T follicular helper cell (primary cell): ENCODE results near the gene HLA-DRA.
"Not testable (repeated sequence)": the region's sequence is repeated elsewhere in the genome, so short reads cannot be mapped to it uniquely, and the experiment has no call there.

Experiments
- DNase-seq: peaks from one replicate; pipeline ENCODE4 v3.0.0-alpha.2; 2020; ENCODE audit warnings: low read depth

Gene HLA-DRA

DNA sequence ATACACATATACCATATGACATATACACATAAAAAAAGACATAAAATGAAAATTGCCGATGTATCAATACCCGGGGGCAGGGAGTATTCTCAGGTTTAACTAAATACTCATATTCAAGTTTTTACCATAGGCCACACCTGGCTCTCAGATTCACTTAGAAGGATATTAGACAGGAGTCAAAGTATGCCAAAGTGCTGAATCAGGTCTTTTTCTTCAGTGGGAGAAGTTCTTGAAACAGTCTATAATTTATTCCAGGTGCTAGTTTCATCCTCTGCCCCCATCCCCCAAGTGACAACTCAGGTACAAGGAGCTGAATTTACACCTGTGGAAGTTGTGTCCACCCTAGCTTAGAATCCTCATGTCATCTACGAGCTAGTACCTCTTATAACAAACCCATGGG lies 8.5 kb upstream of the HLA-DRA start:
- no peak for DNase-seq

DNA sequence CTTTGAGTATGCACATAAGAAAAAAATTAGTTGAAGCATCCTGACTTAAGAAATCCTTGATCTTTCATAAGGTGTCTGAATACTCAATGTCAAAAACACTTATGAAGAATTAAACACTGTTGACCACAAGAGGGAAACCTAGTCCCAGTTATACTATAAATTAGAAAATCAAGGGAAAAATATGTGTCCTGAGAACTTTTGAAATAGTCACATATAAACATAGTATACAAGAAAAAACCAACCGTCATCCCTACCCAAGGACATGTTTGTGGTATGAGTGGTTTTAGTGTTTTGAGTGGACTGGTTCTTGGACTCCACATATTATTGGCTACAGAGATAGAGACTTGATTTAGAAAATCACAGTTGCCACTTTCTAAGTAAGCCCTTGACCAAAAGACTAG lies 7.6 kb upstream of the HLA-DRA start:
- no peak for DNase-seq

DNA sequence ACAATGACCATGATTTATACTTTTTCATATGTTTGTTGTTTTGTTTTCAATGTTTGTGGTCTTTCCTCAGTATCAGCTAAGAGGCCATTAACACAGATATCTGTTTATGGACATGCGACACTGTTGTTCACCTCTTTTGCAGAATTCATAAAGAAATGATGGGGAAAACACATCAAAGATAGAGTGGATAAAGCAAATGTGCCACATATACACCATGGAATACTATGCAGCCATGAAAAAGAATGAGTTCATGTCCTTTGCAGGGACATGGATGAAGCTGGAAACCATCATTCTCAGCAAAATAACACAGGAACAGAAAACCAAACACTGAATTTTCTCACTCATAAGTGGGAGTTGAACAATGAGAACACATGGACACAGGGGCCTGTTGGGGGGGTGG lies 5.7 kb upstream of the HLA-DRA start:
- DNase-seq, result not testable (repeated sequence)

DNA sequence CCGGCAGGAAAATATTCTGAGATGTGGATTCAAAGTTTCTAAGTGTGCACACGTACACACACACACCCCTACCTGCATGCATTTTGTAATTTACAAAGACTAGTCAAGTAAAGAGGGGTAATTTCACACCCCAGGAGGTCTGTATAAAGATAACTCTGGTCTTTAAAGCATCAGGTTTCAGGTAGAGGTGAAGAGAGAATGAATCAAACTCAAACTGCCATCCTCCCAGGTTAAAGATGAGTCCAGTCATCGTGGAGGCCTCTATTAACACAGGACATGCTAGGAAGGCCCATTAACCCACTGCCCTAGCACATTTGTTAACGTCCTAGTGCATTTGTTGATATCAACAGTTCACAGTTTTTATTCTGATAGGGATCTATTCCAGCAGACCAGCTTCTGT lies 3.5 kb upstream of the HLA-DRA start:
- DNase-seq, result no peak

DNA sequence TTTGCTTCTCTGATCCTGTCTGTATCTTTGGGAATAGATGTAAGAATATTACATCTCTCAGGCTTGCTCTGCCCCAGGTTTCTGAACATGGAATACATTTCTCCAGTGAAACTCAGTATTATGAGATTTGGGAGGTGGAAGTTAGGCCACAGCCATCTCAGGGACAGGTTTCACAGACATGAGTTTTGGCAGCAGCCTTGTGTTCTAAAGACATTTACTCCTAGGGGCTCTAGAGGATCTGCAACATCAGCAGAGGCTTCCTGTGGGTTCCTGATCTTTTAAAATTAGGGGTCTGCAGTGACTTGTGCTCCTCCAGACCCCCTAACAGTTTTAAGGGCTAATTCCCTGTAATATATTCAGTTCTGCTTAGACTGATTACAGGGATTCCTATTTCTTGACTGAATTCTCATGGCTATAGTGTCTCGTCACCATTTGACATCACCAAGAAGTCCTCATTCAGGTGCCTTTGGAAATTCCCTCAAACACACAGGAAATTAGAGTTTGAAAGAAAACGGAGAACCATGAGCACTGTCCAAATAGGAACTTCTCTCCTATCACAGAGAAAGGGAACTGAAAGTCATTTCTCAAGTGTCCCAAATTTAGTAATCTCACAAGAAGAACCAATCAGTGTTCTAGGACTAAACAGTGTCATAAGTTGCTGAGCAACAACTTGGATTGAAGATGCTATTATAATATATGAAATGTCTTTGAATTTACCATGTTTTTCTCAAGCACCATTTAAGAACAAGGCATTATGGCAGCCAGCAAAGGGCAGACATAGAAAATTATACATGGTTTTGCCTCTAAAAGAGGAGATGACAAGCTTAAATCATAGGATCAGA lies 2.5 kb upstream of the HLA-DRA start:
- no peak for DNase-seq

DNA sequence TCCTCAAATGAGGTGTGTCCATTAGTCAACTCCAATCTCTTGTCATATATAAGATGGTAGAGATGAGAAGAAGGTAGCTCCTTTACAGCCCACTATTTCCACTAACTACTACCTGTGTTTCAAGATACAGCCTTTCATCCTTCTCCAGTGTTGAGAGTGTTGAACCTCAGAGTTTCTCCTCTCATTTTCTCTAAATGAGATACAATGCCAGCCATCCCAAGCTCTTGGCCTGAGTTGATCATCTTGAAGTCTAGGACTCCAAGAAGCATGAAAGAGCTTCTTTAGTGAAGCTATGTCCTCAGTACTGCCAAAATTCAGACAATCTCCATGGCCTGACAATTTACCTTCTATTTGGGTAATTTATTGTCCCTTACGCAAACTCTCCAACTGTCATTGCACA lies 548 bp upstream of the HLA-DRA start:
- no peak for DNase-seq

- no peak for DNase-seq
Observed at GRCh38 chr6:32442243-32442667, 2.6 kb downstream of the HLA-DRA start.

DNA sequence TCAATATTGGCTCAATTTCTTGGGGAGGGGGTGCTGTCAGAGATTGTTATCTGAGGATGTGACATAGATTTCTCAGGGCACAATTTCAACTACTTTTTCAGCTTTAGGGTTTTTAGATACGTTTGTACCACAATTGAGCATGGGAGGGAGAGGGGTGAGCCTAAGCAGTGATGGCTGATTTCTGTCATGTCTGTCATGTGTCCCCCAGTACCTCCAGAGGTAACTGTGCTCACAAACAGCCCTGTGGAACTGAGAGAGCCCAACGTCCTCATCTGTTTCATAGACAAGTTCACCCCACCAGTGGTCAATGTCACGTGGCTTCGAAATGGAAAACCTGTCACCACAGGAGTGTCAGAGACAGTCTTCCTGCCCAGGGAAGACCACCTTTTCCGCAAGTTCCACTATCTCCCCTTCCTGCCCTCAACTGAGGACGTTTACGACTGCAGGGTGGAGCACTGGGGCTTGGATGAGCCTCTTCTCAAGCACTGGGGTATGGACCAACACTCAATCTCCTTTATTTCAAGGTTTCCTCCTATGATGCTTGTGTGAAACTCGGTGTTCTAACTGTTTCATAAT lies 3.4 kb downstream of the HLA-DRA start:
- no peak for DNase-seq

DNA sequence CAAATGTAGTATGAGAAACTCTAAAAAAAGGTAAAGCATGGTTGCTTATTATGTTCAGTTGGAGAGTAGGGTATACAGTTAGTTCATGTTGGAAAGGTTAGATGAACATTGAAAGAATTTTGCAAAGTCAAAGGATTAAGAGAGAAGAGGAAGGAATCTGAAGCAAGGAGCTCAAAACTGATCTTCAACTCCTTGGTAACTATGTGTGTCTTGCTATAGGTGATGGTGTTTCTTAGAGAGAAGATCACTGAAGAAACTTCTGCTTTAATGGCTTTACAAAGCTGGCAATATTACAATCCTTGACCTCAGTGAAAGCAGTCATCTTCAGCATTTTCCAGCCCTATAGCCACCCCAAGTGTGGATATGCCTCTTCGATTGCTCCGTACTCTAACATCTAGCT lies 4.7 kb downstream of the HLA-DRA start:
- no peak for DNase-seq

DNA sequence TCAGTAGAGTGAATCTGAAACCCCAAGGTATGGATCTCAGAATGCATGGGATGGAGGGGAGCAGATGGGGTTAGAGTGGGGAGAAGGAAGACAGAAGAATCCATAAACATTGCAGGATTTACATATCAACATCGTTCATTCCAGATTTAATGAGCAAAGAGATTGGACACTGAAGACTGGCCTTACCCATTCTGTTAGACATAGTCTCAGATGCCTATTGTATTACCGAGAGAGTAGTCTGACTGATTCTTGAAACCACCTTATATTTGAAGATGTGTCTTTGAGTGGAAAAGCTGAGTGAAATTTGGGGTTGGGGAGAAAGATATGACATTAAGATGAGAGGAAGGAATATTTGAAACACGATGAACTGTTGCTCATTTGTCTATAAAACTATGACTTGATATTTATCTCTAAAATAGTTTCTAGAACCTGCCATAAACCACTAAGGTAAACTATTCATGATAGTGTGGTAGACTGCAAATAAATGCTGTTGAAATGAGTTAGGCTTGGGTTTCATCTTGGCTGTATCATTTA lies 5.7 kb downstream of the HLA-DRA start:
- no peak for DNase-seq

- DNase-seq, result no peak
Observed at GRCh38 chr6:32447932-32448331, 8.2 kb downstream of the HLA-DRA start.

- DNase-seq, result no peak
Observed at GRCh38 chr6:32449088-32449736, 9.5 kb downstream of the HLA-DRA start.

- DNase-seq, result no peak
Observed at GRCh38 chr6:32457054-32457453, 17.4 kb downstream of the HLA-DRA start.

GRCh38 chr6:32459781-32460424 lies 20.2 kb downstream of the HLA-DRA start:
- DNase-seq, result no peak

GRCh38 chr6:32460528-32460927 lies 20.8 kb downstream of the HLA-DRA start:
- DNase-seq, result no peak

- DNase-seq, result no peak
Observed at GRCh38 chr6:32461493-32461892, 21.8 kb downstream of the HLA-DRA start.

DNA sequence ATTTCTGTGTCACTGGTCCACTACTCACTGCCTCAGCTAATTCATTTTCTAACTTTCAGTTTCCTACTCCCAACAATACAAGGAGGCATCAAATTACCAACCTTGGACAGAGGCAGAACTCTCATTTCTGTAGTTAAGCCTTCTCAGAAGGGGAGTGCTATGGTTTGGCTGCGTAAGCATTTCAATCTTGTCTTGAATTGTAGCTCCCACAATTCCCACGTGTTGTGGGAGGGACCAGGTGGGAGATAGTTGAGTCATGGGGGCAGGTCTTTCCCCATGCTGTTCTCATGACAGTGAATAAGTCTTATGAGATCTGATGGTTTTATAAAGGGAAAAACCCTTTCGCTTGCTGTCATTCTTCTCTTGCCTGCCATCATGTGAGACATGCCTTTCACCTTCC lies 22.9 kb downstream of the HLA-DRA start:
- no peak for DNase-seq

DNA sequence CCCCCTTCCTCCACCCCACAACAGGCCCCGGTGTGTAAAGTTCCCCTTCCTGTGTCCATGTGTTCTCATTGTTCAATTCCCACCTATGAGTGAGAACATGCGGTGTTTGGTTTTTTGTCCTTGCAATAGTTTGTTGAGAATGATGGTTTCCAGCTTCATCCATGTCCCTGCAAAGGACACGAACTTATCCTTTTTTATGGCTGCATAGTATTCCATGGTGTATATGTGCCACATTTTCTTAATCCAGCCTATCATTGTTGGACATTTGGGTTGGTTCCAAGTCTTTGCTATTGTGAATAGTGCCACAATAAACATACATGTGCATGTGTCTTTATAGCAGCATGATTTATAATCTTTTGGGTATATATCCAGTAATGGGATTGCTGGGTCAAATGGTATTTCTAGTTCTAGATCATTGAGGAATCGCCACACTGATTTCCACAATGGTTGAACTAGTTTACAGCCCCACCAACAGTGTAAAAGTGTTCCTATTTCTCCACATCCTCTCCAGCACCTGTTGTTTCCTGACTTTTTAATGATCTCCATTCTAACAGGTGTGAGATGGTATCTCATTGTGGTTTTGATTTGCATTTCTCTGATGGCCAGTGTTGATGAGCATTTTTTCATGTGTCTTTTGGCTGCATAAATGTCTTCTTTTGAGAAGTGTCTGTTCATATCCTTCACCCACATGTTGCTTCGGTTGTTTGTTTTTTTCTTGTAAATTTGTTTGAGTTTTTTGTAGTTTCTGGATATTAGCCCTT lies 28.2 kb downstream of the HLA-DRA start:
- not testable (repeated sequence) for DNase-seq

DNA sequence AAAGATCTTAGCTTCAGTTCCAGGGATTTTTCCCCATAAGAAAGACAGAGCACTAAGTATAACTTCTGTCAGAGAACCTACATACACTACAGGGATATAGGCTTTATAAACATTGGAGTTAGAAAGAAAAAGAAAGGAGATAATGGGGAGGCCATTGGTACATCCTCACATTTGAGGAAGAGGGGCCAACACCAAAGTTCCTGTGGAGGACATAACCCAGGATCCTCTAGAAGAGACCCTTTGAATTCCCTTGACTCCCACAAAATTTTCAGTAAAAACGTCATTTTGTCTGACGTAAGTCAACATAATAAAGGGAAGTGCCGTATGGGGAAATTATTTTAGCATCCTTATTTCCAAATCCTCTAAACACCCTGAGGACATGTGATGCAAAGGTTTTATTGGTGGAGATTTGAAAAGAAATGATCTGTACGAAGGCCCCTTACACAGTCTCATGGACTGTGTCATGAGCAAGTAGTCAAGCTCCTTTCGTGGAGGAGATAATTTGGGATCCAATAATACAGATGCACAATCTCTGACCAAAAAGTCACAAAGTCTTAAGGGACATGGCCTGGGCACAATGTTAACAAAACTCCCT lies 33.2 kb downstream of the HLA-DRA start:
- DNase-seq, result no peak

DNA sequence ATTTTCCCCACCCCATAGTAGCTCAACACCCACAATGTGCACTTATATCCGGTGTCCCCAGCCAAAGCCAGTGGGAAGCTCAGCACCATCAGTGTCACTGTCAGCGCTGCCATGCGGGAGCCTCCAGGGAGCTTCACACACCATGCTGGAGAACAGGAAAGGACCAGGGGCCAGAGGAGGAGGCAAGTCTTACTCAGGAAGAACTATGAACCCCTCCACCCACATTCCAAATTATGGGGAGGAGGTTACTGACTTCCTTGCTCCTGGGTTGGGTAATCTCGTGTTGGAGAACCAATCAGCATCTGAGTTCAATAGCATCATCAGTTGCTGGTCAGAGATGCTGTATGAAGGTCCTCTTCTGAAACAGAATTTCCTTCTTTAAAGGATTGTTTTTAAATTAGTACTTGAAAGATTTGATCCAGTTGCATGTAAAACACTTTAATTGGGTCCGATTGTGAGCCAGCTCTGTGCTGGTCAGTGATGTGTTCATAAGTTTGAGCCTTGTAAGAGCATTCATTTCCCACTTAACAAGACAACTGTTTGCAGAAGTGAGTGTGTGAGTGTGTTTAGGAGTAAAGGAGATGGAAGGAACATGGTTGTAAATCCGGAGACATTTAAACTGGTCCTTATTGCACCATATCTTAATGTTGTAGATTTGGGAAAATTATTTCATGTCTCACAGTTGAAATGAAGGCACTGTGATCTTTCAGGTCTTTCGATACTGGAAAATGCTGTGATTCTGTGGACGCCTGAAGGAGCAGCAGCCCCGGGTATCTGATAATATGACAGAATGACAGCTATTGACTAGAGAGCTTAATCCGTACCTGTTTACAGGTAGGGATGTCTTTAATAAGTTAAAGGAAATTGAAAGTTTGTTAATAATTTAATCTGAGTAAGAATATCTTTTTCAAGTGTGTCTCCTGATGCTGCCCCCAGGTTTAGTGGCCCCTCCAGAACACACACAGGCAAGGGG lies 34.0 kb downstream of the HLA-DRA start:
- not testable (repeated sequence) for DNase-seq
